ENCODE measurements around the gene ULK4.
"Not testable (repeated sequence)": the region's sequence is repeated elsewhere in the genome, so short reads cannot be mapped to it uniquely, and the experiment has no call there.

The ULK4 gene

GRCh38 chr3:41960826-41961750, 815 bp downstream of the ULK4 start:
- peak; percentile 31 for DNase-seq (ENCODE audit: low read depth)

GRCh38 chr3:41956574-41956973, 5.3 kb downstream of the ULK4 start:
- DNase-seq (ENCODE audit: low read depth): no peak

- no peak for DNase-seq (ENCODE audit: low read depth)
These were observed 6.7 kb downstream of the ULK4 start for GRCh38 chr3:41955192-41955591.

GRCh38 chr3:41943311-41943843, 18.5 kb downstream of the ULK4 start:
- no peak for DNase-seq (ENCODE audit: low read depth)

GRCh38 chr3:41940393-41940792, 21.5 kb downstream of the ULK4 start:
- no peak for DNase-seq (ENCODE audit: low read depth)

GRCh38 chr3:41936384-41936783, 25.5 kb downstream of the ULK4 start:
- no peak for DNase-seq (ENCODE audit: low read depth)

- DNase-seq (ENCODE audit: low read depth): peak; percentile 65
These were observed 28.7 kb downstream of the ULK4 start for GRCh38 chr3:41933154-41933676.

GRCh38 chr3:41932464-41932863, 29.4 kb downstream of the ULK4 start:
- no peak for DNase-seq (ENCODE audit: low read depth)

- DNase-seq (ENCODE audit: low read depth): no peak
These were observed 41.4 kb downstream of the ULK4 start for GRCh38 chr3:41920406-41920965.

- DNase-seq (ENCODE audit: low read depth): no peak
These were observed 46.5 kb downstream of the ULK4 start for GRCh38 chr3:41915353-41915752.

GRCh38 chr3:41912280-41912679, 49.6 kb downstream of the ULK4 start:
- DNase-seq (ENCODE audit: low read depth): no peak

GRCh38 chr3:41907330-41908073, 54.4 kb downstream of the ULK4 start:
- DNase-seq (ENCODE audit: low read depth): no peak

GRCh38 chr3:41900265-41900664, 61.6 kb downstream of the ULK4 start:
- DNase-seq (ENCODE audit: low read depth): no peak

- DNase-seq (ENCODE audit: low read depth): no peak
These were observed 63.3 kb downstream of the ULK4 start for GRCh38 chr3:41898631-41899030.

GRCh38 chr3:41893977-41894376, 67.9 kb downstream of the ULK4 start:
- no peak for DNase-seq (ENCODE audit: low read depth)

- DNase-seq (ENCODE audit: low read depth): no peak
These were observed 73.4 kb downstream of the ULK4 start for GRCh38 chr3:41888368-41889076.

- no peak for DNase-seq (ENCODE audit: low read depth)
These were observed 78.9 kb downstream of the ULK4 start for GRCh38 chr3:41882956-41883355.

- DNase-seq (ENCODE audit: low read depth): no peak
These were observed 80.6 kb downstream of the ULK4 start for GRCh38 chr3:41881233-41881821.

- DNase-seq (ENCODE audit: low read depth): no peak
These were observed 81.5 kb downstream of the ULK4 start for GRCh38 chr3:41880387-41880786.

- DNase-seq (ENCODE audit: low read depth): not testable (repeated sequence)
These were observed 84.2 kb downstream of the ULK4 start for GRCh38 chr3:41877741-41878140.

- DNase-seq (ENCODE audit: low read depth): no peak
These were observed 87.9 kb downstream of the ULK4 start for GRCh38 chr3:41874022-41874421.
